ENCODE measurements around the gene COX7A1. TPM values are rescaled to one million over a fixed set of nuclear protein-coding genes. Genes with fewer than 3 reads are reported as not detected.

The COX7A1 gene
- total RNA-seq, 1 experiment from 2014 or later, result 0.70 TPM

DNA sequence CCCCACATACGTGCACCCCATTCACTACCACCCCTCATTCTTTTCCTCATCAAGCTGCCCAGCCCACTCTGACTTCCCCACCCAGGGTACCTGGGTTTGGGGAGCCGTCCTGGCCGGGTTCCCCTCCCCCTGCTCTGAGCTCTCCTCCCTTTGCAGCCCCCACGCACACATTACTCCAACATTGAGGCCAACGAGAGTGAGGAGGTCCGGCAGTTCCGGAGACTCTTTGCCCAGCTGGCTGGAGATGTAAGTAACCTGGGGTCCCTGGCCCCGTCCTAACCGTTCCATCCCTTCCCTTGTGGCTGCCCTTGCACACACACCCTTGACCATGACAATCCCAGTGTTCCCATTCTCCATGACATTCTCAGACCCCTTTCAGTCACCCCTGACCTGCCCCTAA lies 9.8 kb downstream of the COX7A1 start (continued):
- TF ChIP-seq, protein P1, sequence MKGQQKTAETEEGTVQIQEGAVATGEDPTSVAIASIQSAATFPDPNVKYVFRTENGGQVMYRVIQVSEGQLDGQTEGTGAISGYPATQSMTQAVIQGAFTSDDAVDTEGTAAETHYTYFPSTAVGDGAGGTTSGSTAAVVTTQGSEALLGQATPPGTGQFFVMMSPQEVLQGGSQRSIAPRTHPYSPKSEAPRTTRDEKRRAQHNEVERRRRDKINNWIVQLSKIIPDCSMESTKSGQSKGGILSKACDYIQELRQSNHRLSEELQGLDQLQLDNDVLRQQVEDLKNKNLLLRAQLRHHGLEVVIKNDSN (CRISPR knock-in tag; IDR thresholded peaks at IDR 0.05), result no peak

DNA sequence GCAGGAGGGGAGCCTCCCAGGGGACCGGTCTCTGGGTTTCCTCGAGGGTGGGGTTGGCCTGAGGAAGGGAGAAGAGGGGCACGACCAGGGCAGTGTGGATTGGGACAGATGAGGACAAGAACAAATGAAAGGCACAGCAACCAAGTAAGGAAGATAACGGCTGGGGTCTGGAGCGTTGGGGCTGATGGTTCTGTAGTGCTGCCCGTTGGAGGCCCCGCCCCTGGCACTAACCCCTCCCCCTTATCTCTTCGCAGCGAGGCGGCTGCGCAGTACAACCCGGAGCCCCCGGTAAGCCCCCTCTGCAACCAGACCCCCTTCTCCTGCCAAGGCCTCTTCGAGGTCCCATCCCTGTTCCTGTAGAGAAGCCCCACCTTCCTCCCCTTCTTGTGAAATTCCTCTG lies 10.2 kb downstream of the COX7A1 start:
- TF ChIP-seq TP53 (CRISPR knock-in tag; IDR thresholded peaks at IDR 0.05) (no peak), JUN (CRISPR knock-in tag; IDR thresholded peaks at IDR 0.05) (no peak), ZNF232 (CRISPR knock-in tag; IDR thresholded peaks at IDR 0.05) (no peak), ZNF671 (CRISPR knock-in tag; IDR thresholded peaks at IDR 0.05) (no peak)
- TF ChIP-seq, protein P2, sequence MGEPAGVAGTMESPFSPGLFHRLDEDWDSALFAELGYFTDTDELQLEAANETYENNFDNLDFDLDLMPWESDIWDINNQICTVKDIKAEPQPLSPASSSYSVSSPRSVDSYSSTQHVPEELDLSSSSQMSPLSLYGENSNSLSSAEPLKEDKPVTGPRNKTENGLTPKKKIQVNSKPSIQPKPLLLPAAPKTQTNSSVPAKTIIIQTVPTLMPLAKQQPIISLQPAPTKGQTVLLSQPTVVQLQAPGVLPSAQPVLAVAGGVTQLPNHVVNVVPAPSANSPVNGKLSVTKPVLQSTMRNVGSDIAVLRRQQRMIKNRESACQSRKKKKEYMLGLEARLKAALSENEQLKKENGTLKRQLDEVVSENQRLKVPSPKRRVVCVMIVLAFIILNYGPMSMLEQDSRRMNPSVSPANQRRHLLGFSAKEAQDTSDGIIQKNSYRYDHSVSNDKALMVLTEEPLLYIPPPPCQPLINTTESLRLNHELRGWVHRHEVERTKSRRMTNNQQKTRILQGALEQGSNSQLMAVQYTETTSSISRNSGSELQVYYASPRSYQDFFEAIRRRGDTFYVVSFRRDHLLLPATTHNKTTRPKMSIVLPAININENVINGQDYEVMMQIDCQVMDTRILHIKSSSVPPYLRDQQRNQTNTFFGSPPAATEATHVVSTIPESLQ (CRISPR knock-in tag; IDR thresholded peaks at IDR 0.05), result no peak
- TF ChIP-seq, protein P3, sequence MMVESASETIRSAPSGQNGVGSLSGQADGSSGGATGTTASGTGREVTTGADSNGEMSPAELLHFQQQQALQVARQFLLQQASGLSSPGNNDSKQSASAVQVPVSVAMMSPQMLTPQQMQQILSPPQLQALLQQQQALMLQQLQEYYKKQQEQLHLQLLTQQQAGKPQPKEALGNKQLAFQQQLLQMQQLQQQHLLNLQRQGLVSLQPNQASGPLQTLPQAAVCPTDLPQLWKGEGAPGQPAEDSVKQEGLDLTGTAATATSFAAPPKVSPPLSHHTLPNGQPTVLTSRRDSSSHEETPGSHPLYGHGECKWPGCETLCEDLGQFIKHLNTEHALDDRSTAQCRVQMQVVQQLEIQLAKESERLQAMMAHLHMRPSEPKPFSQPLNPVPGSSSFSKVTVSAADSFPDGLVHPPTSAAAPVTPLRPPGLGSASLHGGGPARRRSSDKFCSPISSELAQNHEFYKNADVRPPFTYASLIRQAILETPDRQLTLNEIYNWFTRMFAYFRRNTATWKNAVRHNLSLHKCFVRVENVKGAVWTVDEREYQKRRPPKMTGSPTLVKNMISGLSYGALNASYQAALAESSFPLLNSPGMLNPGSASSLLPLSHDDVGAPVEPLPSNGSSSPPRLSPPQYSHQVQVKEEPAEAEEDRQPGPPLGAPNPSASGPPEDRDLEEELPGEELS (CRISPR knock-in tag; IDR thresholded peaks at IDR 0.05), result no peak
- no peaks in the 10 kb centered on the region for H3K9me3 Mint-ChIP-seq
- peaks cover 9% of the 10 kb centered on the region for H3K4me1 Mint-ChIP-seq
- H3K27me3 Mint-ChIP-seq (ENCODE audit: low read depth), result no peaks in the 10 kb centered on the region; the same call in 1 of the 2 replicates
- peak overlapping the region; percentile 79 for H3K4me3 Mint-ChIP-seq
- peaks cover 42% of the 10 kb centered on the region for H3K36me3 Mint-ChIP-seq
- no peak for DNase-seq (ENCODE audit: low spot score)
- ChIA-PET CTCF (no interaction called here), POLR2A (no interaction called here)
- H3K27ac Mint-ChIP-seq, result 0 out of 2 replicates have a peak overlapping the region, but pooled peaks have one; percentile 97
- no peak for ATAC-seq

DNA sequence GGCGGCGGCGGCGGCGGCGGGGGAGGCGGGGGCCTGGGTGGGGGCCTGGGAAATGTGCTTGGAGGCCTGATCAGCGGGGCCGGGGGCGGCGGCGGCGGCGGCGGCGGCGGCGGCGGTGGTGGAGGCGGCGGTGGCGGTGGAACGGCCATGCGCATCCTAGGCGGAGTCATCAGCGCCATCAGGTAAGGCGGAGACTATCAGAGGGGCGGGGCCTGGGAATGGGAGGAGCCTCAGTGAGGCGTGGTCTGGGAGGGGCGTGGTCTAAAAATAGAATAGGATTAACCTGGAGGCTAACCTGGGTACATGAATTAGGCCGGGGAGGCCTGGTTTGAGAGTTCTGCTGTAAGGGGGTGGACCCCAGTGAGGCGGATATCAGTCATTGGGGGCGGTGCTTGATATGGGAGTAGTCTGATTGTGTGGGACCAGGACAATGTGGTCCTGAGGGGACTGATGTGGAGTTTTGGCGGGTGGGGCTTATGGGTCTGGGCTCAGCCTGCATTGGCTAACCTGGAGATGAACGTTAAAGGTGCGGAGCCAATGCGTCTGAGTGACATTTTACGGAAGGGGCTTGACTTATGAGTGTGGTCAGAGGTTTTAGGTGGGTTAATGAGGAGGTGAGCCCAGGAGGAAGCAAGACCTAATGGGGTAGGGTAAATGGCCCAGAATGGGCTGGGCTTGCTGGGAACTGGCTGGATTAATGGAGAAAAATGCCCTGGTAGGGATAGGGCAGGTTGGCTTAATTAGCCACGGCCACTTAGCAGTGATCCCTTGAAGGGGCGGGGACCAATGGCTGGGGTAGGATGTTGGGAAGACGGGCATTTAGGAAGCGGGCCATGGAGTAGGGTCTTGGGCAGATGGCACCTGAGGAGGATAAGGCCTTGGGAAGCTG lies 11.0 kb downstream of the COX7A1 start:
- DNase-seq (ENCODE audit: low spot score) (peak; percentile 97), ATAC-seq (peak; percentile 87)
- Mint-ChIP-seq H3K27me3 (ENCODE audit: low read depth) (no peaks in the 10 kb centered on the region; the same call in 1 of the 2 replicates), H3K4me1 (peaks cover 14% of the 10 kb centered on the region), H3K4me3 (peak overlapping the region; percentile 99), H3K36me3 (peaks cover 35% of the 10 kb centered on the region), H3K9me3 (no peaks in the 10 kb centered on the region), H3K27ac (peak overlapping the region; percentile 97)
- TF ChIP-seq TEAD1 (CRISPR knock-in tag; IDR thresholded peaks at IDR 0.05), result 0 out of 2 replicates have a peak, but pooled peaks have one; percentile 11
- TF ChIP-seq, protein P4, sequence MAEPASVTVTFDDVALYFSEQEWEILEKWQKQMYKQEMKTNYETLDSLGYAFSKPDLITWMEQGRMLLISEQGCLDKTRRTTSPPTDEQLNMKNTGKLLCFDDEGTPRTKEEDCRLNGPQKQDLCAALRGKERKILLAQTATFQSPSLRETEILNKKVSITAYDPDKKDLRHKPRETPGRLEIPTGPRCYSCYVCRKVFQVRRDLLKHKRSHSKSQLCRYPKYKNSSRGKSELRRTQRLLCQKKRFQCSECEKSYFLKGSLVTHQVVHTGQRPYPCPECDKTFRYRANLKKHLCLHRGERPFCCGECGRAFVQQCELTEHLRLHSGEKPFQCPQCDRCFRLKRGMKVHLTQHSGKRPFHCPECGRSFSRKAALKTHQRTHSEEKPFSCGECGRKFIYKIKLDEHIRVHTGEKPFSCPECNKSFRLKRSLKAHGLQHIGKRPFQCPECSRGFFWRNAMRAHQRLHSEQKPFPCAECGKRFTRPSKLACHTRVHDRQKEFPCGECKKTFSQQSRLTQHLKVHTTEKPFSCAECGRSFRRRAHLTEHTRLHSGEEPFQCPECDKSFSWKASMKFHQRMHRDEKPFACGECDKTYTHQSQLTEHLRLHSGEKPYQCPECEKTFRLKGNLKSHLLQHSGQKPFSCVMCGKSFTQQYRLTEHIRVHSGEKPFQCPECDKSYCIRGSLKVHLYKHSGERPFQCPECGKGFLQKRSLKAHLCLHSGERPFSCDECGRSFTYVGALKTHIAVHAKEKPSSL (CRISPR knock-in tag; conservative IDR thresholded peaks at IDR 0.05), result no peak
- CTCF ChIA-PET, result interaction anchor here (2.0 kb wide), 1 partner anchor 13 kb away, joined by 18 read pairs; no protein-coding TSS in a partner anchor
- POLR2A ChIA-PET, result interaction anchor here (2.1 kb wide), 1 partner anchor 13 kb away, joined by 9 read pairs; no protein-coding TSS in a partner anchor

DNA sequence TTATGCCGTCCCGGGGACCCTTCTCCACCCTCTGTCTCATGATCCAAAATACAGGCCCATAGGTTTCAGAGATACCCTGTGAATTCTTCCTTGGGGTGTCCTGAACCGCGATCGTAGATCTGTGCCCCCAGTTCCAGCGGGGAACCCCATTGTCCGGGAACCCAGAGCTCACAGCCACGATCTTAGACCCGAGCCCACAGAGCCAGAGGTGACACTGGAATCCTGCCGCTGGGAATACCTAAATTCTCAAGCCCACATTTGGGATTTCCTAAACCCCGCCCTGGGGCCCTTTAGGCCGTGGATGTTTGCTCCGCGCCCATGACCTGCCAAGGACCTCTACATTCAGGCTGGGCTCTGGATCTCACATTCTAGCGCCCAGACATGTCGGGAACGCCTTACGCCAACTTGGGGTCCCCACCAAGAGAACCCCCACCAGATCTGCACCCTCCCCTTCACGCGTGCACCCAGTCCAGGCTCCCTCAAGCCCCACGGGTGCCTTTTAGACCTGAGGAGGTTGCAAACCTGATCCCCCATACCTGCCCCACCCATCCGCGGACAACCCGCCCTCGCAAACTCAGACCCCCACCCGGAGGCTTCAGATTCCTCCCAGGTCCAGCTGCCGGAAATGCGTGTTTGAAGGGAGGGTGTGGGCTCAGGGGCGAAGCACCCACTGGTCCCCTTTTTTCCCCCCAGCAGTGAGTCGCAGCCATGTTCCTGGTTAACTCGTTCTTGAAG lies 11.8 kb downstream of the COX7A1 start:
- POLR2A ChIA-PET, result interaction anchor here (1.5 to 2.1 kb wide), 2 partner anchors 11 to 13 kb away, joined by 4 to 9 read pairs; no protein-coding TSS in a partner anchor
- peaks cover 6% of the 10 kb centered on the region for H3K27me3 Mint-ChIP-seq (ENCODE audit: low read depth)
- CTCF ChIA-PET, result interaction anchor here (0.6 to 2.0 kb wide), 2 partner anchors 12 to 78 kb away, joined by 4 to 18 read pairs; no protein-coding TSS in a partner anchor
- ATAC-seq (peak; percentile 2; the same call in 1 of the 2 replicates), DNase-seq (ENCODE audit: low spot score) (peak; percentile 60)
- H3K36me3 Mint-ChIP-seq, result peaks cover 27% of the 10 kb centered on the region
- H3K9me3 Mint-ChIP-seq, result no peaks in the 10 kb centered on the region
- peaks cover 14% of the 10 kb centered on the region for H3K4me1 Mint-ChIP-seq
- peak overlapping the region; percentile 99 for H3K27ac Mint-ChIP-seq
- peak overlapping the region; percentile 99 for H3K4me3 Mint-ChIP-seq
- TF ChIP-seq ZNF263 (CRISPR knock-in tag; IDR thresholded peaks at IDR 0.05; ENCODE audit: low read depth), result no peak
- no peak for TF ChIP-seq ZNF138 (CRISPR knock-in tag; conservative IDR thresholded peaks at IDR 0.05)
- TF ChIP-seq, protein P5, sequence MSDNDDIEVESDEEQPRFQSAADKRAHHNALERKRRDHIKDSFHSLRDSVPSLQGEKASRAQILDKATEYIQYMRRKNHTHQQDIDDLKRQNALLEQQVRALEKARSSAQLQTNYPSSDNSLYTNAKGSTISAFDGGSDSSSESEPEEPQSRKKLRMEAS (CRISPR knock-in tag; IDR thresholded peaks at IDR 0.05), result no peak
- no peak for TF ChIP-seq JUN (CRISPR knock-in tag; IDR thresholded peaks at IDR 0.05)
- TF ChIP-seq, protein P6, sequence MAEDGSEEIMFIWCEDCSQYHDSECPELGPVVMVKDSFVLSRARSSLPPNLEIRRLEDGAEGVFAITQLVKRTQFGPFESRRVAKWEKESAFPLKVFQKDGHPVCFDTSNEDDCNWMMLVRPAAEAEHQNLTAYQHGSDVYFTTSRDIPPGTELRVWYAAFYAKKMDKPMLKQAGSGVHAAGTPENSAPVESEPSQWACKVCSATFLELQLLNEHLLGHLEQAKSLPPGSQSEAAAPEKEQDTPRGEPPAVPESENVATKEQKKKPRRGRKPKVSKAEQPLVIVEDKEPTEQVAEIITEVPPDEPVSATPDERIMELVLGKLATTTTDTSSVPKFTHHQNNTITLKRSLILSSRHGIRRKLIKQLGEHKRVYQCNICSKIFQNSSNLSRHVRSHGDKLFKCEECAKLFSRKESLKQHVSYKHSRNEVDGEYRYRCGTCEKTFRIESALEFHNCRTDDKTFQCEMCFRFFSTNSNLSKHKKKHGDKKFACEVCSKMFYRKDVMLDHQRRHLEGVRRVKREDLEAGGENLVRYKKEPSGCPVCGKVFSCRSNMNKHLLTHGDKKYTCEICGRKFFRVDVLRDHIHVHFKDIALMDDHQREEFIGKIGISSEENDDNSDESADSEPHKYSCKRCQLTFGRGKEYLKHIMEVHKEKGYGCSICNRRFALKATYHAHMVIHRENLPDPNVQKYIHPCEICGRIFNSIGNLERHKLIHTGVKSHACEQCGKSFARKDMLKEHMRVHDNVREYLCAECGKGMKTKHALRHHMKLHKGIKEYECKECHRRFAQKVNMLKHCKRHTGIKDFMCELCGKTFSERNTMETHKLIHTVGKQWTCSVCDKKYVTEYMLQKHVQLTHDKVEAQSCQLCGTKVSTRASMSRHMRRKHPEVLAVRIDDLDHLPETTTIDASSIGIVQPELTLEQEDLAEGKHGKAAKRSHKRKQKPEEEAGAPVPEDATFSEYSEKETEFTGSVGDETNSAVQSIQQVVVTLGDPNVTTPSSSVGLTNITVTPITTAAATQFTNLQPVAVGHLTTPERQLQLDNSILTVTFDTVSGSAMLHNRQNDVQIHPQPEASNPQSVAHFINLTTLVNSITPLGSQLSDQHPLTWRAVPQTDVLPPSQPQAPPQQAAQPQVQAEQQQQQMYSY (CRISPR knock-in tag; IDR thresholded peaks at IDR 0.05), result no peak
